Measurements from ENCODE around the gene ELMO1. TPM values are rescaled to one million over a fixed set of nuclear protein-coding genes. Genes with fewer than 3 reads are reported as not detected.

The ELMO1 gene
- total RNA-seq, 1 experiment from 2014 or later, result 1.1 TPM

DNA sequence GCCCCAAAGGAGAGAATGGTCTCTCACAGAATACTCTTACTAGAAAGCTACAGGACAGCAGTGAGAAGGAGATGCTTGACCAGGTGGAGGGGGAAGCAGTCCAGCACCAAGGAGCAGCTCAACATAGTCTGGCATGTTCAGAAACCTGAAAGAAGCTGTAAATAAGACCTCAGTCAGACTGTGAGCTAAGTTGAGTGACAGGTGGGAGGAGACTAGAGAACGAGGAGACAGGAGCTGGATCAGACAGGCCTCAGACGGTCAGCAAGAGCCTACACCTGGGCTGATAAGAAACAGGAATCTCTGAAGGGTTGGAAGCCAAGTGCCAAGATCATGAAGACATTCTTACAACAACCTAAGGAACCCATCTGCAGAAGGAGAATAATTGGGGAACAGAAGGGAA, 54.5 kb downstream of the ELMO1 start:
- ChIA-PET RAD21 (ENCODE audit: low non-redundant PET in 1 of 2, low total read pairs in 2 of 2, uncharacterized antibody in 2 of 2, unreplicated experiment in 2 of 2) (no interaction called here), CTCF (no interaction called here), POLR2A (no interaction called here)
- Histone ChIP-seq H3K79me2 (ENCODE audit: insufficient read depth, low read length) (no peaks in the 10 kb centered on the region), H2AFZ (ENCODE audit: low read depth, low read length, poor library complexity, severe bottlenecking) (no peak overlapping the region), H3K9ac (ENCODE audit: low read length) (no peak overlapping the region), H3K4me2 (ENCODE audit: low read length) (no peak overlapping the region), H3K9me2 (ENCODE audit: insufficient read depth) (no peaks in the 10 kb centered on the region), H4K20me1 (ENCODE audit: insufficient read depth) (no peaks in the 10 kb centered on the region; the same call in 1 of the 2 replicates), H3K36me3 (ENCODE audit: control insufficient read depth in 1 of 2, insufficient read depth in 2 of 2, low read length in 2 of 2) (no peaks in the 10 kb centered on the region), H3K4me3 (replicated peaks in 1 of 2; ENCODE audit: low read depth in 1 of 2, low read length in 2 of 2) (no peak overlapping the region), H3K9me3 (ENCODE audit: control insufficient read depth in 1 of 2, insufficient read depth in 1 of 2, low read depth in 1 of 2, low read length in 2 of 2) (no peaks in the 10 kb centered on the region), H3K27ac (ENCODE audit: low read depth, low read length) (no peak overlapping the region), H3K27me3 (ENCODE audit: insufficient read depth, low read length) (peaks cover 5% of the 10 kb centered on the region; the same call in 1 of the 2 replicates), H3K4me1 (ENCODE audit: control insufficient read depth in 1 of 2, insufficient read depth in 2 of 2, low read length in 2 of 2) (no peaks in the 10 kb centered on the region)
- DNase-seq (ENCODE audit: low read depth, low spot score) (no peak), ATAC-seq (no peak)
- TF ChIP-seq EGR1 (IDR thresholded peaks at IDR 0.05; ENCODE audit: low read depth) (no peak), REST (IDR thresholded peaks at IDR 0.05; ENCODE audit: low read depth) (no peak), CBX3 (IDR thresholded peaks at IDR 0.05; ENCODE audit: low read depth) (no peak)
- TF ChIP-seq, protein P1, sequence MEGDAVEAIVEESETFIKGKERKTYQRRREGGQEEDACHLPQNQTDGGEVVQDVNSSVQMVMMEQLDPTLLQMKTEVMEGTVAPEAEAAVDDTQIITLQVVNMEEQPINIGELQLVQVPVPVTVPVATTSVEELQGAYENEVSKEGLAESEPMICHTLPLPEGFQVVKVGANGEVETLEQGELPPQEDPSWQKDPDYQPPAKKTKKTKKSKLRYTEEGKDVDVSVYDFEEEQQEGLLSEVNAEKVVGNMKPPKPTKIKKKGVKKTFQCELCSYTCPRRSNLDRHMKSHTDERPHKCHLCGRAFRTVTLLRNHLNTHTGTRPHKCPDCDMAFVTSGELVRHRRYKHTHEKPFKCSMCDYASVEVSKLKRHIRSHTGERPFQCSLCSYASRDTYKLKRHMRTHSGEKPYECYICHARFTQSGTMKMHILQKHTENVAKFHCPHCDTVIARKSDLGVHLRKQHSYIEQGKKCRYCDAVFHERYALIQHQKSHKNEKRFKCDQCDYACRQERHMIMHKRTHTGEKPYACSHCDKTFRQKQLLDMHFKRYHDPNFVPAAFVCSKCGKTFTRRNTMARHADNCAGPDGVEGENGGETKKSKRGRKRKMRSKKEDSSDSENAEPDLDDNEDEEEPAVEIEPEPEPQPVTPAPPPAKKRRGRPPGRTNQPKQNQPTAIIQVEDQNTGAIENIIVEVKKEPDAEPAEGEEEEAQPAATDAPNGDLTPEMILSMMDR (IDR thresholded peaks at IDR 0.05 in 2 of 3, conservative IDR thresholded peaks at IDR 0.05 in 1 of 3; ENCODE audit: borderline replicate concordance in 1 of 3, insufficient read depth in 1 of 3, low read depth in 2 of 3, low read length in 2 of 3), result no peak
- no TSS peak for BruUV-seq (replicated peaks)
- intact Hi-C loops (cut with micrococcal nuclease), result no loop called here
